Panc1 (cell line): ENCODE data around the gene STXBP5L.

Experiments used
- POLR2AphosphoS5 ChIP-seq: IDR thresholded peaks from 2 replicates; pipeline ENCODE4 v1.6.1; 2012; ENCODE audit warnings: mild to moderate bottlenecking, low read depth, low read length, moderate library complexity
- TF ChIP-seq, protein P1 (sequence below): fragments of 450-650 bp; IDR thresholded peaks from 2 replicates; pipeline ENCODE4 v1.5.1; 2017; ENCODE audit warnings: mild to moderate bottlenecking
- TF ChIP-seq, protein P2 (sequence below), 2 experiments: IDR thresholded peaks; 2 replicates each; pipeline ENCODE4 v1.6.1; 2011 to 2012; ENCODE audit warnings: low read depth in 2 of 2, control low read depth in 1 of 2, low read length in 1 of 2, mild to moderate bottlenecking in 1 of 2, moderate library complexity in 1 of 2; ENCODE audit not compliant: insufficient read depth in 1 of 2

DNA sequence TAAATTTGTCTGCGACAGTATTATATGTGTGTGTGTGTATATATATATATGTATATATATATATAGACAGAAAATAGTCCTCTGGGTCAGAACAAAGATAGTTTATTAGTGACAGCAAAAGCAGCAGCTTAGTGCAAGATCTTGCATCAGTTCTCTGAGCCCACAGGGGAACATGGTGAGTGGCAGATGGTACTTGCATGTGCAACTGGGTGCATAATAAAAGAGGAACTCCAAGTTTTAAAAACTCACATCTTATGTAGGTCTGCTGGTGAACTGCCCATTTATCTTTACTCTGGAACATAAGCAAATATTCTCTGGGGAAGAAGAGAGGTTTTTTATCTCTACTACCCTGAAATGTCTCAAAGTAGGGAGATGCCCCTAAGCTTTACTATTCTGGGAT is 361.4 kb downstream of the STXBP5L start:
- TF ChIP-seq, protein P1, sequence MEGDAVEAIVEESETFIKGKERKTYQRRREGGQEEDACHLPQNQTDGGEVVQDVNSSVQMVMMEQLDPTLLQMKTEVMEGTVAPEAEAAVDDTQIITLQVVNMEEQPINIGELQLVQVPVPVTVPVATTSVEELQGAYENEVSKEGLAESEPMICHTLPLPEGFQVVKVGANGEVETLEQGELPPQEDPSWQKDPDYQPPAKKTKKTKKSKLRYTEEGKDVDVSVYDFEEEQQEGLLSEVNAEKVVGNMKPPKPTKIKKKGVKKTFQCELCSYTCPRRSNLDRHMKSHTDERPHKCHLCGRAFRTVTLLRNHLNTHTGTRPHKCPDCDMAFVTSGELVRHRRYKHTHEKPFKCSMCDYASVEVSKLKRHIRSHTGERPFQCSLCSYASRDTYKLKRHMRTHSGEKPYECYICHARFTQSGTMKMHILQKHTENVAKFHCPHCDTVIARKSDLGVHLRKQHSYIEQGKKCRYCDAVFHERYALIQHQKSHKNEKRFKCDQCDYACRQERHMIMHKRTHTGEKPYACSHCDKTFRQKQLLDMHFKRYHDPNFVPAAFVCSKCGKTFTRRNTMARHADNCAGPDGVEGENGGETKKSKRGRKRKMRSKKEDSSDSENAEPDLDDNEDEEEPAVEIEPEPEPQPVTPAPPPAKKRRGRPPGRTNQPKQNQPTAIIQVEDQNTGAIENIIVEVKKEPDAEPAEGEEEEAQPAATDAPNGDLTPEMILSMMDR = no peak
- TF ChIP-seq, protein P2, sequence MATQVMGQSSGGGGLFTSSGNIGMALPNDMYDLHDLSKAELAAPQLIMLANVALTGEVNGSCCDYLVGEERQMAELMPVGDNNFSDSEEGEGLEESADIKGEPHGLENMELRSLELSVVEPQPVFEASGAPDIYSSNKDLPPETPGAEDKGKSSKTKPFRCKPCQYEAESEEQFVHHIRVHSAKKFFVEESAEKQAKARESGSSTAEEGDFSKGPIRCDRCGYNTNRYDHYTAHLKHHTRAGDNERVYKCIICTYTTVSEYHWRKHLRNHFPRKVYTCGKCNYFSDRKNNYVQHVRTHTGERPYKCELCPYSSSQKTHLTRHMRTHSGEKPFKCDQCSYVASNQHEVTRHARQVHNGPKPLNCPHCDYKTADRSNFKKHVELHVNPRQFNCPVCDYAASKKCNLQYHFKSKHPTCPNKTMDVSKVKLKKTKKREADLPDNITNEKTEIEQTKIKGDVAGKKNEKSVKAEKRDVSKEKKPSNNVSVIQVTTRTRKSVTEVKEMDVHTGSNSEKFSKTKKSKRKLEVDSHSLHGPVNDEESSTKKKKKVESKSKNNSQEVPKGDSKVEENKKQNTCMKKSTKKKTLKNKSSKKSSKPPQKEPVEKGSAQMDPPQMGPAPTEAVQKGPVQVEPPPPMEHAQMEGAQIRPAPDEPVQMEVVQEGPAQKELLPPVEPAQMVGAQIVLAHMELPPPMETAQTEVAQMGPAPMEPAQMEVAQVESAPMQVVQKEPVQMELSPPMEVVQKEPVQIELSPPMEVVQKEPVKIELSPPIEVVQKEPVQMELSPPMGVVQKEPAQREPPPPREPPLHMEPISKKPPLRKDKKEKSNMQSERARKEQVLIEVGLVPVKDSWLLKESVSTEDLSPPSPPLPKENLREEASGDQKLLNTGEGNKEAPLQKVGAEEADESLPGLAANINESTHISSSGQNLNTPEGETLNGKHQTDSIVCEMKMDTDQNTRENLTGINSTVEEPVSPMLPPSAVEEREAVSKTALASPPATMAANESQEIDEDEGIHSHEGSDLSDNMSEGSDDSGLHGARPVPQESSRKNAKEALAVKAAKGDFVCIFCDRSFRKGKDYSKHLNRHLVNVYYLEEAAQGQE (IDR thresholded peaks at IDR 0.05; ENCODE audit: insufficient read depth in 1 of 2, low read depth in 2 of 2, low read length in 1 of 2) = no peak
- no peak for TF ChIP-seq POLR2AphosphoS5
